HepG2 (cell line): ENCODE data around the gene LMOD1. TPM values are rescaled to one million over a fixed set of nuclear protein-coding genes. Genes with fewer than 3 reads are reported as not detected.

Experiments used
- ATAC-seq: fragments of 200-7000 bp; cut with Tn5 transposase; 3 replicates; pipeline ENCODE4 v1.9.1; 2020; ENCODE audit warnings: mild to moderate bottlenecking, moderate library complexity
- BruUV-seq: library from RNA; stranded (reverse); fragments of 400-500 nt; replicated peaks from 2 replicates; lab custom pipeline; 2021; lab: Mats Ljungman, UMichigan
- CTCF ChIA-PET: fragments of 300-600 bp; formaldehyde crosslinking; extraction: SDS; loops from one replicate; lab custom pipeline; 2021; ENCODE audit warnings: low total read pairs, inconsistent platforms, low intra/inter-chr PET ratio; lab: Yijun Ruan, JAX
- POLR2A ChIA-PET: fragments of 350-600 bp; sonication (Branson Sonifier 250); formaldehyde crosslinking; loops from one replicate; lab custom pipeline; 2020; ENCODE audit warnings: antibody characterized with exemption, inconsistent platforms; lab: Yijun Ruan, JAX
- DNase-seq: peaks from one replicate; pipeline ENCODE4 v3.0.0-alpha.2; 2015; ENCODE audit warnings: low spot score
- FAIRE-seq: peaks from 3 replicates; lab custom pipeline; 2011; peaks lifted over from hg19 to GRCh38; lab: Jason Lieb, UNC
- H2AFZ ChIP-seq: one replicate; pipeline ENCODE4 v1.6.1; 2011; ENCODE audit warnings: low read length, inconsistent platforms
- H3K27ac ChIP-seq: fragments of 300-600 bp; 3 replicates; pipeline ENCODE4 v1.8.0; 2011; ENCODE audit warnings: mixed run types, mild to moderate bottlenecking, mixed read lengths, low read length, inconsistent platforms; ENCODE audit not compliant: insufficient read depth; ENCODE audit errors: extremely low read length
- H3K27me3 ChIP-seq, 2 experiments: fragments of 200-600 bp in 1 of 2; 2 replicates in 1 of 2; 3 replicates in 1 of 2; pipeline versions ENCODE4 v1.6.0 to v1.8.0; 2011; ENCODE audit warnings: low read length in 2 of 2, mild to moderate bottlenecking in 2 of 2, moderate library complexity in 2 of 2, inconsistent platforms in 1 of 2; ENCODE audit not compliant: insufficient read depth in 2 of 2, control insufficient read depth in 1 of 2
- H3K36me3 ChIP-seq, 2 experiments: fragments of 200-600 bp in 1 of 2; replicated peaks in 1 of 2; 2 replicates in 1 of 2; 3 replicates in 1 of 2; pipeline versions ENCODE4 v1.5.1 to v1.8.0; 2011; ENCODE audit warnings: low read length in 2 of 2, inconsistent platforms in 1 of 2; ENCODE audit not compliant: insufficient read depth in 2 of 2, control insufficient read depth in 1 of 2
- H3K4me1 ChIP-seq: 2 replicates; pipeline ENCODE4 v1.5.1; 2012; ENCODE audit warnings: low read length, inconsistent platforms; ENCODE audit not compliant: insufficient read depth
- H3K4me2 ChIP-seq: 2 replicates; pipeline ENCODE4 v1.6.0; 2011; ENCODE audit warnings: low read depth, low read length, inconsistent platforms
- H3K4me3 ChIP-seq, 3 experiments: fragments of 200-600 bp in 1 of 3; sonication (generic), shearing (Covaris generic) in 1 of 3; replicated peaks in 1 of 3; 2 replicates each; pipeline ENCODE4 v1.5.1; 2011 to 2016; ENCODE audit warnings: low read length in 3 of 3, inconsistent platforms in 2 of 3, low read depth in 2 of 3, mild to moderate bottlenecking in 2 of 3, control low read depth in 1 of 3, mixed read lengths in 1 of 3; ENCODE audit not compliant: insufficient read depth in 1 of 3
- H3K79me2 ChIP-seq: one replicate; pipeline ENCODE4 v1.6.1; 2011; ENCODE audit warnings: low read length, inconsistent platforms; ENCODE audit not compliant: insufficient read depth
- H3K9ac ChIP-seq: 2 replicates; pipeline ENCODE4 v1.6.0; 2011; ENCODE audit warnings: mild to moderate bottlenecking, low read depth, low read length, inconsistent platforms; ENCODE audit not compliant: insufficient read depth
- H3K9me3 ChIP-seq: 2 replicates; pipeline ENCODE4 v1.5.1; 2012; ENCODE audit warnings: mild to moderate bottlenecking, low read length
- H4K20me1 ChIP-seq: 2 replicates; pipeline ENCODE4 v1.6.0; 2011; ENCODE audit warnings: inconsistent platforms, mild to moderate bottlenecking, low read length, moderate library complexity; ENCODE audit not compliant: insufficient read depth
- ELF3 ChIP-seq: IDR thresholded peaks from 2 replicates; pipeline ENCODE4 v1.6.1; 2016; ENCODE audit warnings: missing genetic modification reagents, missing compliant biosample characterization
- HNRNPH1 ChIP-seq: fragments of 200-400 bp; formaldehyde crosslinking; optimal IDR thresholded peaks from 2 replicates; pipeline ENCODE3; 2017; ENCODE audit warnings: mild to moderate bottlenecking, low read depth, low read length
- HOXA3 ChIP-seq: sonication (generic); formaldehyde crosslinking; IDR thresholded peaks from 2 replicates; pipeline ENCODE4 v1.5.0; 2020; ENCODE audit warnings: missing genetic modification reagents
- IKZF4 ChIP-seq: sonication (generic); formaldehyde crosslinking; IDR thresholded peaks from 2 replicates; pipeline ENCODE4 v1.5.1; 2020; ENCODE audit warnings: borderline replicate concordance, mild to moderate bottlenecking, low read depth, missing genetic modification reagents; ENCODE audit errors: not compliant biosample characterization
- RXRB ChIP-seq: IDR thresholded peaks from 2 replicates; pipeline ENCODE4 v1.6.1; 2016; ENCODE audit warnings: borderline replicate concordance, missing genetic modification reagents, missing compliant biosample characterization
- SALL1 ChIP-seq: sonication (generic); formaldehyde crosslinking; IDR thresholded peaks from 2 replicates; pipeline ENCODE4 v1.8.0; 2022; ENCODE audit warnings: mild to moderate bottlenecking, missing genetic modification reagents
- SMAD1 ChIP-seq: sonication (generic); formaldehyde crosslinking; IDR thresholded peaks from 2 replicates; pipeline ENCODE4 v1.4.0; 2020; ENCODE audit warnings: missing genetic modification reagents, low read depth, mild to moderate bottlenecking, borderline replicate concordance
- SOX5 ChIP-seq: IDR thresholded peaks from 2 replicates; pipeline ENCODE4 v1.6.1; 2016; ENCODE audit warnings: borderline replicate concordance
- ZNF263 ChIP-seq: sonication (generic); formaldehyde crosslinking; IDR thresholded peaks from 2 replicates; pipeline ENCODE4 v1.4.0; 2020; ENCODE audit warnings: missing genetic modification reagents
- ZNF629 ChIP-seq: sonication (generic); formaldehyde crosslinking; conservative IDR thresholded peaks from 2 replicates; pipeline ENCODE4 v1.5.0; 2020; ENCODE audit warnings: missing genetic modification reagents
- ZNF709 ChIP-seq: sonication (generic); formaldehyde crosslinking; IDR thresholded peaks from 2 replicates; pipeline ENCODE4 v1.5.0; 2020; ENCODE audit warnings: mild to moderate bottlenecking, missing genetic modification reagents
- ZNF816 ChIP-seq: sonication (generic); formaldehyde crosslinking; IDR thresholded peaks from 2 replicates; pipeline ENCODE4 v1.8.0; 2022; ENCODE audit warnings: missing genetic modification reagents, mild to moderate bottlenecking, borderline replicate concordance
- WGBS: methylation state at CpG from one replicate; pipeline ENCODE4 v1.1.6; 2017; ENCODE audit warnings: low lambda C conversion rate; 5-methylcytosine and 5-hydroxymethylcytosine counted together
- in situ Hi-C: cut with HindIII; loops from 2 replicates; pipeline ENCODE4 v1.10.0; 2017; ENCODE audit warnings: low pct_unique_long_range_greater_than_20kb; ENCODE audit not compliant: extremely low pct_ligation_motif_present
- intact Hi-C: fragments of 100-400 bp; cut with micrococcal nuclease; formaldehyde crosslinking; loops from one replicate; pipeline ENCODE4 v1.10.0; 2022; ENCODE audit not compliant: unreplicated experiment
- polyA plus RNA-seq, 8 experiments: library from polyadenylated mRNA; depleted of rRNA in 3 of 8; stranded (reverse) in 7 of 8; unstranded in 1 of 8; fragments of >200 nt; fragmentation: Illumina TruSeq in 4 of 8; extraction: Trizol in 4 of 8; gene quantifications; 2 replicates each; pipeline versions ENCODE4 v1.2.1 to v1.2.3, GENCODE V29; 2011 to 2016; ENCODE audit warnings: low read depth in 4 of 8, missing spikeins in 1 of 8, mixed read lengths in 1 of 8; ENCODE audit not compliant: insufficient read depth in 1 of 8
- total RNA-seq, 5 experiments: library from RNA; depleted of rRNA; stranded (reverse); fragments of >200 nt; fragmentation: Illumina TruSeq; extraction: Trizol; gene quantifications; 2 replicates each; pipeline ENCODE4 v1.2.3, GENCODE V29; 2016; ENCODE audit warnings: low read depth in 1 of 5
- TF ChIP-seq, protein P1 (sequence below): sonication (generic); formaldehyde crosslinking; IDR thresholded peaks from 2 replicates; pipeline ENCODE4 v1.4.0; 2020; ENCODE audit warnings: missing genetic modification reagents, borderline replicate concordance
- TF ChIP-seq, protein P2 (sequence below): IDR thresholded peaks from 2 replicates; pipeline ENCODE4 v1.6.1; 2012; ENCODE audit warnings: low read length, improper control_type of control experiment

LMOD1 gene
- total and polyA plus RNA-seq, 2 of the 13 experiments (the other 11 are each of a cell fraction or from before 2014, with no cell fraction given) = not detected

DNA sequence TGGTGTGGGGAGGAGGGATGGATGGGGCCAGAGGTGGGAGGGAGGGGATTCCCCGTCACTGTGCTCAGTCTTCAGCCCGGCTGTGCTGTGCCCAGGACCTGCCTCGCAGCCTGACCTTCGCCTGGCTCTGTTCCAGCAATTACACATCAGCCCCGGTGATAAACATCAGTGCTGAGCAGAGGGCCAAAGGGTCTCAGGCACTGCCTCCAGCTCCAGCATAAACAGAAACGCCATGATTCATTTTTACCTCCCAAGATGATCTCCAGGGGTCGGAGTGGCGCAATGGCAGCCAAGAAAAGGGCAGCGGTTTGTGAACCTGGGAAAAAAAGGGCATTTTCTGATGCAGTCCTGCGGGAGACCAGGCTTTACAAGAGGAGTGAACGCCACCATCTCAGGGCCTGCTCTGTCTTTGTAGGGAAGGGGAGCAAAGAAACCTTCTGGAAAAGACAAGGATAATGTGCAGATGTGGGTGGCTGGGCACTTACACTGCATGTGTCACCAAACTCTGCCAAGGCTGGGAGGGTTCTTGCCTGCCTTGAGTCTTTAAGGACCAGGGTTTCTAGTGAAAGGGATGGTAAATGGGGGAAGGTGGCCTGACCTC lies 29.6 kb downstream of the LMOD1 start:
- POLR2A ChIA-PET = no interaction called here
- no peak overlapping the region for H2AFZ ChIP-seq
- in situ Hi-C loops = no loop called here
- TF ChIP-seq HOXA3 = 0 out of 2 replicates have a peak, but pooled peaks have one; percentile 13
- 0 out of 2 replicates have a peak, but pooled peaks have one; percentile 31 for TF ChIP-seq ELF3 (CRISPR knock-in tag)
- TF ChIP-seq SMAD1 = no peak
- TF ChIP-seq ZNF816 (CRISPR knock-in tag) = no peak
- peak; percentile 90 for TF ChIP-seq ZNF263 (CRISPR knock-in tag)
- TF ChIP-seq SALL1 (CRISPR knock-in tag) = peak; percentile 32; the same call in 1 of the 2 replicates
- TF ChIP-seq HNRNPH1 = no peak
- TF ChIP-seq, protein P1, sequence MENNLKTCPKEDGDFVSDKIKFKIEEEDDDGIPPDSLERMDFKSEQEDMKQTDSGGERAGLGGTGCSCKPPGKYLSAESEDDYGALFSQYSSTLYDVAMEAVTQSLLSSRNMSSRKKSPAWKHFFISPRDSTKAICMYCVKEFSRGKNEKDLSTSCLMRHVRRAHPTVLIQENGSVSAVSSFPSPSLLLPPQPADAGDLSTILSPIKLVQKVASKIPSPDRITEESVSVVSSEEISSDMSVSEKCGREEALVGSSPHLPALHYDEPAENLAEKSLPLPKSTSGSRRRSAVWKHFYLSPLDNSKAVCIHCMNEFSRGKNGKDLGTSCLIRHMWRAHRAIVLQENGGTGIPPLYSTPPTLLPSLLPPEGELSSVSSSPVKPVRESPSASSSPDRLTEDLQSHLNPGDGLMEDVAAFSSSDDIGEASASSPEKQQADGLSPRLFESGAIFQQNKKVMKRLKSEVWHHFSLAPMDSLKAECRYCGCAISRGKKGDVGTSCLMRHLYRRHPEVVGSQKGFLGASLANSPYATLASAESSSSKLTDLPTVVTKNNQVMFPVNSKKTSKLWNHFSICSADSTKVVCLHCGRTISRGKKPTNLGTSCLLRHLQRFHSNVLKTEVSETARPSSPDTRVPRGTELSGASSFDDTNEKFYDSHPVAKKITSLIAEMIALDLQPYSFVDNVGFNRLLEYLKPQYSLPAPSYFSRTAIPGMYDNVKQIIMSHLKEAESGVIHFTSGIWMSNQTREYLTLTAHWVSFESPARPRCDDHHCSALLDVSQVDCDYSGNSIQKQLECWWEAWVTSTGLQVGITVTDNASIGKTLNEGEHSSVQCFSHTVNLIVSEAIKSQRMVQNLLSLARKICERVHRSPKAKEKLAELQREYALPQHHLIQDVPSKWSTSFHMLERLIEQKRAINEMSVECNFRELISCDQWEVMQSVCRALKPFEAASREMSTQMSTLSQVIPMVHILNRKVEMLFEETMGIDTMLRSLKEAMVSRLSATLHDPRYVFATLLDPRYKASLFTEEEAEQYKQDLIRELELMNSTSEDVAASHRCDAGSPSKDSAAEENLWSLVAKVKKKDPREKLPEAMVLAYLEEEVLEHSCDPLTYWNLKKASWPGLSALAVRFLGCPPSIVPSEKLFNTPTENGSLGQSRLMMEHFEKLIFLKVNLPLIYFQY = no peak
- TF ChIP-seq IKZF4 (CRISPR knock-in tag) = no peak
- no peak for TF ChIP-seq ZNF709 (CRISPR knock-in tag)
- TF ChIP-seq, protein P2, sequence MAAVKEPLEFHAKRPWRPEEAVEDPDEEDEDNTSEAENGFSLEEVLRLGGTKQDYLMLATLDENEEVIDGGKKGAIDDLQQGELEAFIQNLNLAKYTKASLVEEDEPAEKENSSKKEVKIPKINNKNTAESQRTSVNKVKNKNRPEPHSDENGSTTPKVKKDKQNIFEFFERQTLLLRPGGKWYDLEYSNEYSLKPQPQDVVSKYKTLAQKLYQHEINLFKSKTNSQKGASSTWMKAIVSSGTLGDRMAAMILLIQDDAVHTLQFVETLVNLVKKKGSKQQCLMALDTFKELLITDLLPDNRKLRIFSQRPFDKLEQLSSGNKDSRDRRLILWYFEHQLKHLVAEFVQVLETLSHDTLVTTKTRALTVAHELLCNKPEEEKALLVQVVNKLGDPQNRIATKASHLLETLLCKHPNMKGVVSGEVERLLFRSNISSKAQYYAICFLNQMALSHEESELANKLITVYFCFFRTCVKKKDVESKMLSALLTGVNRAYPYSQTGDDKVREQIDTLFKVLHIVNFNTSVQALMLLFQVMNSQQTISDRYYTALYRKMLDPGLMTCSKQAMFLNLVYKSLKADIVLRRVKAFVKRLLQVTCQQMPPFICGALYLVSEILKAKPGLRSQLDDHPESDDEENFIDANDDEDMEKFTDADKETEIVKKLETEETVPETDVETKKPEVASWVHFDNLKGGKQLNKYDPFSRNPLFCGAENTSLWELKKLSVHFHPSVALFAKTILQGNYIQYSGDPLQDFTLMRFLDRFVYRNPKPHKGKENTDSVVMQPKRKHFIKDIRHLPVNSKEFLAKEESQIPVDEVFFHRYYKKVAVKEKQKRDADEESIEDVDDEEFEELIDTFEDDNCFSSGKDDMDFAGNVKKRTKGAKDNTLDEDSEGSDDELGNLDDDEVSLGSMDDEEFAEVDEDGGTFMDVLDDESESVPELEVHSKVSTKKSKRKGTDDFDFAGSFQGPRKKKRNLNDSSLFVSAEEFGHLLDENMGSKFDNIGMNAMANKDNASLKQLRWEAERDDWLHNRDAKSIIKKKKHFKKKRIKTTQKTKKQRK = no peak
- 0 out of 2 replicates have a peak, but pooled peaks have one; percentile 15 for TF ChIP-seq ZNF629
- TF ChIP-seq SOX5 = no peak
- TF ChIP-seq RXRB (CRISPR knock-in tag) = no peak

More for the DNA sequence above, 29.6 kb downstream of the LMOD1 start:
- DNase-seq (peak; percentile 36), ATAC-seq (peak; percentile 67), FAIRE-seq (no peak)
- no peaks in the 10 kb centered on the region for H3K9me3 ChIP-seq
- no peaks in the 10 kb centered on the region for H3K36me3 ChIP-seq
- H3K4me1 ChIP-seq = peaks cover 14% of the 10 kb centered on the region
- CTCF ChIA-PET = no interaction called here
- peak overlapping the region in 1 of 3 experiments; percentile 47; a peak in 2 of 6 replicates for H3K4me3 ChIP-seq
- no peak overlapping the region for H3K9ac ChIP-seq
- H3K27ac ChIP-seq = no peak overlapping the region
- BruUV-seq = no TSS peak
- no peaks in the 10 kb centered on the region for H3K79me2 ChIP-seq
- H3K27me3 ChIP-seq = peaks cover 3 to 29% of the 10 kb centered on the region in 2 experiments; a peak in 4 of 5 replicates
- intact Hi-C loops = no loop called here
- H4K20me1 ChIP-seq = no peaks in the 10 kb centered on the region
- H3K4me2 ChIP-seq = peak overlapping the region; percentile 58
- WGBS = 2% methylated on average over 9 of the region's 11 CpGs
